Measurements from ENCODE around the gene CBFA2T2.
A peak's percentile ranks its signal among the peaks of the same experiment; 100 is the strongest.
"Not testable (repeated sequence)": the region's sequence is repeated elsewhere in the genome, so short reads cannot be mapped to it uniquely, and the experiment has no call there.

Gene CBFA2T2

GRCh38 chr20:33472868-33473435, 16.9 kb upstream of the CBFA2T2 start:
- DNase-seq = no peak

- DNase-seq = no peak
Measured at GRCh38 chr20:33474097-33474873, 15.6 kb upstream of the CBFA2T2 start.

GRCh38 chr20:33474963-33475362, 14.9 kb upstream of the CBFA2T2 start:
- DNase-seq = no peak

GRCh38 chr20:33475381-33476152, 14.3 kb upstream of the CBFA2T2 start:
- no peak for DNase-seq

GRCh38 chr20:33477386-33478234, 12.3 kb upstream of the CBFA2T2 start:
- no peak for DNase-seq

GRCh38 chr20:33480048-33480447, 9.8 kb upstream of the CBFA2T2 start:
- no peak for DNase-seq

GRCh38 chr20:33481431-33481941, 8.4 kb upstream of the CBFA2T2 start:
- no peak for DNase-seq

GRCh38 chr20:33482581-33482980, 7.3 kb upstream of the CBFA2T2 start:
- peak; percentile 20 for DNase-seq

- not testable (repeated sequence) for DNase-seq
Measured at GRCh38 chr20:33483186-33483585, 6.7 kb upstream of the CBFA2T2 start.

GRCh38 chr20:33488201-33488600, 1.7 kb upstream of the CBFA2T2 start:
- no peak for DNase-seq

GRCh38 chr20:33488661-33489494, 1.0 kb upstream of the CBFA2T2 start:
- not testable (repeated sequence) for DNase-seq

- peak; percentile 90 for DNase-seq
Measured at GRCh38 chr20:33489495-33490022, 337 bp upstream of the CBFA2T2 start.

GRCh38 chr20:33490934-33491656, 1.2 kb downstream of the CBFA2T2 start:
- DNase-seq = no peak

- no peak for DNase-seq
Measured at GRCh38 chr20:33493076-33493766, 3.3 kb downstream of the CBFA2T2 start.

GRCh38 chr20:33496776-33497175, 6.9 kb downstream of the CBFA2T2 start:
- DNase-seq = not testable (repeated sequence)

GRCh38 chr20:33499355-33499754, 9.5 kb downstream of the CBFA2T2 start:
- no peak for DNase-seq

- no peak for DNase-seq
Measured at GRCh38 chr20:33501000-33501399, 11.1 kb downstream of the CBFA2T2 start.

GRCh38 chr20:33503564-33503963, 13.7 kb downstream of the CBFA2T2 start:
- no peak for DNase-seq

GRCh38 chr20:33506576-33506975, 16.7 kb downstream of the CBFA2T2 start:
- no peak for DNase-seq

GRCh38 chr20:33507461-33507860, 17.6 kb downstream of the CBFA2T2 start:
- DNase-seq = no peak

All from DMS 273 treated with DMSO at 0.1 percent for 48 hours (cell line).